PFSK-1 (cell line): ENCODE results near the gene BEAN1.

Source experiments
- POLR2AphosphoS5 ChIP-seq: IDR thresholded peaks from 2 replicates; pipeline ENCODE4 v1.6.1; 2012; ENCODE audit warnings: low read depth, mild to moderate bottlenecking, control low read depth, low read length, moderate library complexity
- TAF1 ChIP-seq: IDR thresholded peaks from 2 replicates; pipeline ENCODE4 v1.6.1; 2012; ENCODE audit warnings: low read length, control low read depth, borderline replicate concordance; ENCODE audit not compliant: insufficient read depth
- TF ChIP-seq, protein P1 (sequence below), 2 experiments: IDR thresholded peaks; 2 replicates each; pipeline versions ENCODE4 v1.6.1 to v1.8.0; 2011 to 2012; ENCODE audit warnings: low read depth in 2 of 2, low read length in 2 of 2, control low read depth in 1 of 2, inconsistent platforms in 1 of 2, mild to moderate bottlenecking in 1 of 2, moderate library complexity in 1 of 2; ENCODE audit not compliant: insufficient read depth in 1 of 2

DNA sequence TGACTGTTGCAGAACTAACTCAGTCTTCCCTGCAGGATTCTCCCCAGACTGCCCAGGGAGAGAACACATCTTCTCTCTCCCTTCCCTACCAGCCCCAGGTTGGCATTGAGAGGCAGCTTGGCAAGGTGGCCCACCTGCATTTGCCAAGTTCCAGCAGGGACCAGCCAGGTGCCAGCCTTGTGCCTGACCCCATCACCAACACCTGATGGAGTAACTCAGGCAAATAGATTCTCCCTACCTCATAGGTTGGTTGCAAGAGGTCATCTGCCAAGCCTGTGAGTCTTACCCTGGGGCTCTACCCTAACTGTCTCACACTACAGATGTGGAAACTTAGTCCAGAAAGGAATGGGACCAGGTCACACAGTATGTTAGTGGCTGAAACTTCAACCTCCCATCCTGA lies 20.4 kb downstream of the BEAN1 start:
- TF ChIP-seq POLR2AphosphoS5 (no peak), TAF1 (no peak)
- TF ChIP-seq, protein P1, sequence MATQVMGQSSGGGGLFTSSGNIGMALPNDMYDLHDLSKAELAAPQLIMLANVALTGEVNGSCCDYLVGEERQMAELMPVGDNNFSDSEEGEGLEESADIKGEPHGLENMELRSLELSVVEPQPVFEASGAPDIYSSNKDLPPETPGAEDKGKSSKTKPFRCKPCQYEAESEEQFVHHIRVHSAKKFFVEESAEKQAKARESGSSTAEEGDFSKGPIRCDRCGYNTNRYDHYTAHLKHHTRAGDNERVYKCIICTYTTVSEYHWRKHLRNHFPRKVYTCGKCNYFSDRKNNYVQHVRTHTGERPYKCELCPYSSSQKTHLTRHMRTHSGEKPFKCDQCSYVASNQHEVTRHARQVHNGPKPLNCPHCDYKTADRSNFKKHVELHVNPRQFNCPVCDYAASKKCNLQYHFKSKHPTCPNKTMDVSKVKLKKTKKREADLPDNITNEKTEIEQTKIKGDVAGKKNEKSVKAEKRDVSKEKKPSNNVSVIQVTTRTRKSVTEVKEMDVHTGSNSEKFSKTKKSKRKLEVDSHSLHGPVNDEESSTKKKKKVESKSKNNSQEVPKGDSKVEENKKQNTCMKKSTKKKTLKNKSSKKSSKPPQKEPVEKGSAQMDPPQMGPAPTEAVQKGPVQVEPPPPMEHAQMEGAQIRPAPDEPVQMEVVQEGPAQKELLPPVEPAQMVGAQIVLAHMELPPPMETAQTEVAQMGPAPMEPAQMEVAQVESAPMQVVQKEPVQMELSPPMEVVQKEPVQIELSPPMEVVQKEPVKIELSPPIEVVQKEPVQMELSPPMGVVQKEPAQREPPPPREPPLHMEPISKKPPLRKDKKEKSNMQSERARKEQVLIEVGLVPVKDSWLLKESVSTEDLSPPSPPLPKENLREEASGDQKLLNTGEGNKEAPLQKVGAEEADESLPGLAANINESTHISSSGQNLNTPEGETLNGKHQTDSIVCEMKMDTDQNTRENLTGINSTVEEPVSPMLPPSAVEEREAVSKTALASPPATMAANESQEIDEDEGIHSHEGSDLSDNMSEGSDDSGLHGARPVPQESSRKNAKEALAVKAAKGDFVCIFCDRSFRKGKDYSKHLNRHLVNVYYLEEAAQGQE (IDR thresholded peaks at IDR 0.05; ENCODE audit: insufficient read depth in 1 of 2, low read depth in 2 of 2, low read length in 2 of 2), result no peak
